Thoracic aorta (tissue), 2 donors: Measurements from ENCODE around the gene AURKAIP1. TPM values are rescaled to one million over a fixed set of nuclear protein-coding genes. Genes with fewer than 3 reads are reported as not detected.
"Not testable (repeated sequence)": the region's sequence is repeated elsewhere in the genome, so short reads cannot be mapped to it uniquely, and the experiment has no call there.

ENCODE experiments used
- ATAC-seq: fragments of 150-250 bp; one replicate; pipeline ENCODE4 v1.8.0; 2017; ENCODE audit warnings: low read depth; ENCODE audit not compliant: insufficient number of reproducible peaks, low FRiP score
- DNase-seq: peaks from one replicate; pipeline ENCODE4 v3.0.0-alpha.2; 2020; ENCODE audit warnings: low spot score
- H3K27ac ChIP-seq, 2 donors: fragments of 200-600 bp; sonication (generic); 1 replicate in 1 of 2; 2 replicates in 1 of 2; pipeline ENCODE4 v1.5.1; 2016; ENCODE audit warnings: mild to moderate bottlenecking in 2 of 2, moderate library complexity in 2 of 2
- H3K27me3 ChIP-seq: fragments of 200-600 bp; sonication (generic); replicated peaks from 2 replicates; pipeline ENCODE4 v1.6.0; 2016; ENCODE audit warnings: mild to moderate bottlenecking; ENCODE audit not compliant: insufficient read depth
- H3K36me3 ChIP-seq: fragments of 200-600 bp; sonication (generic); one replicate; pipeline ENCODE4 v1.5.1; 2016
- H3K4me1 ChIP-seq, 2 donors: fragments of 200-600 bp; sonication (generic); 1 replicate in 1 of 2; 2 replicates in 1 of 2; pipeline versions ENCODE4 v1.5.1 to v1.6.0; 2016; ENCODE audit warnings: low read depth in 2 of 2, mild to moderate bottlenecking in 1 of 2; ENCODE audit not compliant: control insufficient read depth in 1 of 2
- H3K4me3 ChIP-seq: fragments of 200-600 bp; sonication (generic); 2 replicates; pipeline ENCODE4 v1.5.1; 2016; ENCODE audit warnings: mild to moderate bottlenecking
- H3K9me3 ChIP-seq: fragments of 200-600 bp; sonication (generic); 2 replicates; pipeline ENCODE4 v1.5.1; 2016
- CTCF ChIP-seq: fragments of 200-600 bp; sonication (generic); IDR thresholded peaks from one replicate; pipeline ENCODE4 v1.5.1; 2019; ENCODE audit warnings: antibody characterized with exemption
- total RNA-seq, 2 donors: library from RNA; depleted of rRNA; stranded (reverse); fragments of >200 nt; gene quantifications; one replicate each; pipeline versions ENCODE4 v1.1.0 to v1.2.3, GENCODE V29; 2016

The AURKAIP1 gene
- total RNA-seq, 2 donors from 2014 or later: 43.5 to 94.5 TPM

DNA sequence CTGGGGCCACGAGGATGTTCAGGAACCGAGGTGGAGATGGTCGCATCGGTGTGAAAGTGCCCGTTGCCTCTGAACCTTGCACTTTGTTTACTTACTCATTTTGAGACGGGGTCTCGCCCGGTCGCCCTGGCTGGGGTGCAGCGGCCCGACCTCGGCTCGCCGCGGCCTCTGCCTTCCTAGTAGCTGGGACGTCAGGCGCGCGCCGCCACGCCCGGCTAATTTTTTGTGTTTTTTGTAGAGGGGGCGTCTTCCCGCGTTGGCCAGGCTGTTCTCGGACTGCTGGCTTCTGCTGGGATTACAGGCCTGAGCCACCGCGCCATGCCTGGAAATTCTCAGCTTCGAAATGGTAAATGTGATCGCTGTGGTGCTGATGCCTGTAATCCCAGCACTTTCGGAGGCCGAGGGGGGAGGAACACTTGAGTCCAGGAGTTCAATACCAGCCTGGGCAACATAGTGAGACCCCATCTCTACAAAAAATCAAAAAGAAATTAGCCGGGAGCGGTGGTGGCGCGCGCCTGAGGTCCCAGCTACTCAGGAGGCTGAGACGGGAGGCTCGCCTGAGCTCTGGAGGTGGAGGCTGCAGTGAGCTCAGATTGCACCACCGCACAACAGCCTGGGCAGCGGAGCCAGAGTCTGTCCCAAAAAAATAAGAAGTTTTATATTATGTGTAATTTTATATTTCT lies 32.8 kb upstream of the AURKAIP1 start:
- Histone ChIP-seq H3K4me1 (peaks cover 15 to 36% of the 10 kb centered on the region in 2 donors), H3K9me3 (no peaks in the 10 kb centered on the region), H3K4me3 (peak overlapping the region; percentile 100), H3K36me3 (peaks cover 22% of the 10 kb centered on the region), H3K27me3 (no peaks in the 10 kb centered on the region), H3K27ac (peak overlapping the region; percentile 82 to 84)
- DNase-seq (no peak), ATAC-seq (no peak)
- TF ChIP-seq CTCF: no peak

GRCh38 chr1:1406821-1407635 lies 32.0 kb upstream of the AURKAIP1 start, which contains the start of gene MRPL20:
MRPL20 (minus strand) TSS chr1:1407293; CDS start chr1:1407217, 76 bp downstream.
- peak; percentile 72 for ATAC-seq
- Histone ChIP-seq H3K27ac (peak within 1 kb of the TSS; percentile 82 to 84), H3K9me3 (no peaks in the 10 kb centered on the region), H3K27me3 (no peaks in the 10 kb centered on the region), H3K4me1 (peaks cover 15 to 36% of the 10 kb centered on the region in 2 donors), H3K4me3 (peak within 1 kb of the TSS; percentile 100), H3K36me3 (peaks cover 30% of the 10 kb centered on the region)
- peak; percentile 79 for DNase-seq
- TF ChIP-seq CTCF: no peak

GRCh38 chr1:1406101-1406820 lies 31.3 kb upstream of the AURKAIP1 start:
- H3K36me3 ChIP-seq: peaks cover 37% of the 10 kb centered on the region
- no peak for TF ChIP-seq CTCF
- H3K9me3 ChIP-seq: no peaks in the 10 kb centered on the region
- ATAC-seq (no peak), DNase-seq (no peak)
- no peaks in the 10 kb centered on the region for H3K27me3 ChIP-seq
- peak overlapping the region; percentile 82 to 84 for H3K27ac ChIP-seq
- peak overlapping the region; percentile 100 for H3K4me3 ChIP-seq
- H3K4me1 ChIP-seq: peaks cover 15 to 37% of the 10 kb centered on the region in 2 donors

DNA sequence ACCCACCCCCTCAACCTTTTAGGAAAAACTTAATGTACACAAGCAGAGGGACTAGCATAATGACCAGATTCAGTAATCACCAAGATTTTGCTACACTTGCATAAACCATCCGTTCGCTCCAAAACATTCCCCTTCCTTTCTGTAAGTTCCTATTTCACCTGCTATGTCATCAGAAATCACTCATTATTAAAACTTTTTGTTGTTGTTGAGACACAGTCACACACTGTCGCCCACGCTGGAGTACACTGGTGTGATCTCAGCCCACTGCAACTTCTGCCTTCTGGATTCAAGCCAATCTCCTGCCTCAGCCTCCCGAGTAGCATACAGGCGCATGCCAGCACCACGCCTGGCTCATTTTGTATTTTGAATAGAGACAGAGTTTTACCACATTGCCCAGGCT lies 28.6 kb upstream of the AURKAIP1 start:
- no peak overlapping the region for H3K27ac ChIP-seq
- H3K36me3 ChIP-seq: peaks cover 39% of the 10 kb centered on the region
- TF ChIP-seq CTCF: no peak
- DNase-seq (no peak), ATAC-seq (no peak)
- no peak overlapping the region for H3K4me3 ChIP-seq
- H3K27me3 ChIP-seq: no peaks in the 10 kb centered on the region
- H3K9me3 ChIP-seq: no peaks in the 10 kb centered on the region
- peaks cover 25 to 46% of the 10 kb centered on the region in 2 donors for H3K4me1 ChIP-seq

- ATAC-seq, H3K4me3 ChIP-seq, DNase-seq, H3K27me3 ChIP-seq, H3K9me3 ChIP-seq, H3K27ac ChIP-seq: not testable (repeated sequence)
- Histone ChIP-seq H3K36me3 (peaks cover 39% of the 10 kb centered on the region), H3K4me1 (peaks cover 25 to 44% of the 10 kb centered on the region in 2 donors)
Measured at GRCh38 chr1:1402901-1403392, 27.9 kb upstream of the AURKAIP1 start.
